GM12873 (cell line): Measurements from ENCODE around the gene EHBP1.

Experiments used
- CTCF ChIP-seq: IDR thresholded peaks from 2 replicates; pipeline ENCODE4 v1.5.1; 2012; ENCODE audit warnings: low read depth, mild to moderate bottlenecking, moderate library complexity, low read length, control low read depth; ENCODE audit not compliant: insufficient read depth; ENCODE audit errors: missing control alignments

The EHBP1 gene

GRCh38 chr2:62797107-62797506 is 91.6 kb downstream of the EHBP1 start:
- no peak for TF ChIP-seq CTCF

GRCh38 chr2:62800618-62801017 is 95.1 kb downstream of the EHBP1 start:
- TF ChIP-seq CTCF = no peak

DNA sequence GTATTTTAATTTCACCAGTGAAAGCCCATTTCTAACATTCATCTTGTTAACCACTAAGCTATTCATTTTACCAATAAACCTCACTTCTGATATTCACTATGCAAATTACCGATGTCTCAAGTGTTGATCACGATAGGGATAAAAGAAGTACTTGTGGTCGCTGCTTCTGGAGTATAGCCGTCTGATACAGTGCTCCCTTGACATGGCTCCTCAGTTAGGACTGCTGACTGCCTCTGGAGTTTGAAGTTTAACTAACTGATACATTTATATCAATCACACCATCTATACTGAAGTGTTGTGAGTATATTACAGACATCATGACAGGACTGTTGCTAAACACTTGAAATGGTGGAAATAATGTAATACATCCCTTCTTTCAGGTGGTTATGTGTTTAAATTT is 95.6 kb downstream of the EHBP1 start:
- TF ChIP-seq CTCF = no peak

DNA sequence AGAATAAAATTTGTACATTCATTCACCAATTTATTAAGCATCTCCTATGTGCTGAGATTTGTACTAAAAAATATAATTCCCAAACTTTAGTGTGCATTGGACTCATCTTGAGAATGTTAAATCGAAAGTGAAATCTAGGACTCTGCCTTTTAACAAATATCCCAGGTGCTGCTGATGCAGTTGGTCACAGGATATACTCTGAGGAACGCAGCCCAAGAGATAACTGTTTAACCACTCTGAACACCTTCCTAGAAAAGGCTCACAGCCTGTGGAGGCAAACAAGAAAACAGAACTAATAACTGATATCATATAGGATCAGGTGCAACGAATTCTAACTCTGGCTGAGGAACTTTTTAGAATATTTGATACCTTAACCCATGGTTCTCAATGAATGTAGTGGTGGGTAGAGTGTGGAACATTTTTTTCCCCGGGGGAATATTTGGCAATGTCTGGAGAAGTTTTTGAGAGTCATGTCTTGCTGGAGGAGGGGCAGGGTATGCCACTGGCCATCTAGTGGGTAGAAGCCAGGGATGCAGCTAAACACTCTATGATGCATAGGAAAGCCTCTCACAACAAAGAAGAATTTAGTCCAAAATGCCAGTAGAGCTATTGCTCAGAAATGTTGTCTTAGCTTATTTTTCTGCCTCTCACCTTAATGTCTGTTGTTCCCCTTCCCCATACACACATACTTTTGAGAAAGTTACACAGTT is 96.5 kb downstream of the EHBP1 start:
- peak; percentile 36 for TF ChIP-seq CTCF

DNA sequence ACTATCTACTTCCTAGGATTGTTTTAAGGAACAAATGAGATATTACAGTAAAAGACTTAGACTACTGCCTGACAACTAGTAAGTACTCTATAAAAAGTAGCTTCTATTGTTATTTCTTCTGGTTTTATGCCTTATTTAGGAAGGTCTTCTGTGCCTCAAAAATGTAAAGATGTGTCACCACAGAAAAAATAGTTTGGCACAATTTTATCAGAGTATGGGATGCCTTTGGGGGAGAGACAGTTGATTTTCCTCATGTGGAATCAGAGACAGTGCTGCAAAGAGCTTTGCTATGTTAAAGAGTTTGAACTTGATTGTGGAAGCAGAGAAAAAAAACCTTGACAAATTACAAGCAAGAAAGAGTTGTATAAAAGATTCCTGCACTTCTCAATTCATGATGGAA is 98.4 kb downstream of the EHBP1 start:
- no peak for TF ChIP-seq CTCF

DNA sequence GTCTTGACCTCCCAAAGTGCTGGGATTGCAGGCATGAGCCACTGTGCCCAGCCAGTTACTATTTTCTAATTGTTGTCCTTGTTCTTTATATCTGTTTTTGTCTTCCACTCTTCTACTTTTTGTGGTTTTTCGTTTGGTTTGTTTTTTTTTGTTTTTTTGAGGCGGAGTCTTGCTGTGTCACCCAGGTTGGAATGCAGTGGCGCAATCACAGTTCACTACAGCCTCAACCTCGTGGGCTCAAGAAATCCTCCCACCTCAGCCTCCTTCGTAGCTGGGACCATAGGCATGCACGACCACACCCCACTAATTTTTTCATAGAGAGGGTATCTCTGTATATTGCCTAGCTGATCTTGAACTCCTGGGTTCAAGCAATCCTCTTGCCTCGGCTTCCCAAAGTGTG is 100.7 kb downstream of the EHBP1 start:
- no peak for TF ChIP-seq CTCF

GRCh38 chr2:62808554-62808953 is 103.0 kb downstream of the EHBP1 start:
- TF ChIP-seq CTCF = no peak
